Measurements from ENCODE around the gene CHD5. TPM values are rescaled to one million over a fixed set of nuclear protein-coding genes. Genes with fewer than 3 reads are reported as not detected.

CHD5 gene
- total RNA-seq, 1 donor, result under 0.01 TPM

DNA sequence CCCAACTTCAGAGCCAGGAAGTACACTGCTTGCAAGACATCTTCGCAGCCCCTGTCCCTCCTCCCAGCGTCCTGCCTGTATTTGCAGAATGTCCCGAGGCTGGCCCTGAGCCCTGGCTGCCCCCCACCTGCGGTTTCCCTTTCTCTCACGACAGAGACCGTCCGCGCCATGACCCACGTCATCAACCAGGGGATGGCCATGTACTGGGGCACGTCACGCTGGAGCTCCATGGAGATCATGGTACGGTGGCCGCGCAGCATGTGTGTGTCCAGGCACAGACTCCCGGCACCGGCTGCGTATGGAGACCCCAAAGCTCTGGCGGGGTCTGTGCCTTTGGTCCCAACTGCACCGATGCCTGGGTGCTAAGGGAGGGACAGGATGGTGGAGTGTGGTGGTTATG lies 85.9 kb downstream of the CHD5 start:
- Histone ChIP-seq H3K4me2 (ENCODE audit: insufficient read depth, low read length) (no peak overlapping the region), H3K4me1 (ENCODE audit: insufficient read depth, low read length) (no peaks in the 10 kb centered on the region), H3K27ac (ENCODE audit: low read depth, low read length) (no peak overlapping the region), H2AFZ (ENCODE audit: low read length) (no peak overlapping the region), H4K20me1 (ENCODE audit: insufficient read depth, low read length) (no peaks in the 10 kb centered on the region), H3K27me3 (ENCODE audit: insufficient read depth, low read length) (no peaks in the 10 kb centered on the region), H3K36me3 (ENCODE audit: insufficient read depth, low read length) (no peaks in the 10 kb centered on the region), H3K9me3 (ENCODE audit: low read depth, low read length) (no peaks in the 10 kb centered on the region), H3K4me3 (ENCODE audit: insufficient read depth, low read length) (no peak overlapping the region), H3K79me2 (ENCODE audit: insufficient read depth, low read length) (no peaks in the 10 kb centered on the region)
- no peak for DNase-seq (ENCODE audit: insufficient read length, low spot score, missing footprints)
- TF ChIP-seq, protein P1, sequence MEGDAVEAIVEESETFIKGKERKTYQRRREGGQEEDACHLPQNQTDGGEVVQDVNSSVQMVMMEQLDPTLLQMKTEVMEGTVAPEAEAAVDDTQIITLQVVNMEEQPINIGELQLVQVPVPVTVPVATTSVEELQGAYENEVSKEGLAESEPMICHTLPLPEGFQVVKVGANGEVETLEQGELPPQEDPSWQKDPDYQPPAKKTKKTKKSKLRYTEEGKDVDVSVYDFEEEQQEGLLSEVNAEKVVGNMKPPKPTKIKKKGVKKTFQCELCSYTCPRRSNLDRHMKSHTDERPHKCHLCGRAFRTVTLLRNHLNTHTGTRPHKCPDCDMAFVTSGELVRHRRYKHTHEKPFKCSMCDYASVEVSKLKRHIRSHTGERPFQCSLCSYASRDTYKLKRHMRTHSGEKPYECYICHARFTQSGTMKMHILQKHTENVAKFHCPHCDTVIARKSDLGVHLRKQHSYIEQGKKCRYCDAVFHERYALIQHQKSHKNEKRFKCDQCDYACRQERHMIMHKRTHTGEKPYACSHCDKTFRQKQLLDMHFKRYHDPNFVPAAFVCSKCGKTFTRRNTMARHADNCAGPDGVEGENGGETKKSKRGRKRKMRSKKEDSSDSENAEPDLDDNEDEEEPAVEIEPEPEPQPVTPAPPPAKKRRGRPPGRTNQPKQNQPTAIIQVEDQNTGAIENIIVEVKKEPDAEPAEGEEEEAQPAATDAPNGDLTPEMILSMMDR (IDR thresholded peaks at IDR 0.05; ENCODE audit: extremely low read depth, low read depth, low read length), result no peak

DNA sequence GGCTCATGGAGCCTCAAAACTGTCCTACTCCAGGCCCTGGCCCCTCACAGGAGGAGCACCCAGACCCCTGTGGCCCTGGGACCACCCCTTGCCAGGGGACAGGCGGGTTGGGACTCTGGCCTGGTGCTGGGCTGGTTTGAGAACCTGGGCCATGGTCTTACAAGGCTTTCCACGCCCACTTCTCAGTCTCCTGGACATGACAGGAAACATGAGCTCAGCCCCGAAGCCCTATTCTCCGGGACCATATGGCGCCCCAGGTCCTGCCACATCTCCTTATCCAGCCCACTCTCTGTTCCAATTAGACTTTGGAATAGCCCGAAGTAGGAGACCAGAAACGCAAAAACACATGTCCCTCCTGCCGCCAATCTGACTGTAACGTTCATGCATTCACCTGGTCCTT lies 86.5 kb downstream of the CHD5 start:
- DNase-seq (ENCODE audit: insufficient read length, low spot score, missing footprints), result no peak
- Histone ChIP-seq H3K9me3 (ENCODE audit: low read depth, low read length) (no peaks in the 10 kb centered on the region), H4K20me1 (ENCODE audit: insufficient read depth, low read length) (no peaks in the 10 kb centered on the region), H3K4me1 (ENCODE audit: insufficient read depth, low read length) (no peaks in the 10 kb centered on the region), H3K27me3 (ENCODE audit: insufficient read depth, low read length) (no peaks in the 10 kb centered on the region), H3K4me3 (ENCODE audit: insufficient read depth, low read length) (no peak overlapping the region), H3K27ac (ENCODE audit: low read depth, low read length) (no peak overlapping the region), H3K4me2 (ENCODE audit: insufficient read depth, low read length) (no peak overlapping the region), H3K79me2 (ENCODE audit: insufficient read depth, low read length) (no peaks in the 10 kb centered on the region), H3K36me3 (ENCODE audit: insufficient read depth, low read length) (no peaks in the 10 kb centered on the region), H2AFZ (ENCODE audit: low read length) (no peak overlapping the region)
- TF ChIP-seq, protein P1 (IDR thresholded peaks at IDR 0.05; ENCODE audit: extremely low read depth, low read depth, low read length), result no peak

DNA sequence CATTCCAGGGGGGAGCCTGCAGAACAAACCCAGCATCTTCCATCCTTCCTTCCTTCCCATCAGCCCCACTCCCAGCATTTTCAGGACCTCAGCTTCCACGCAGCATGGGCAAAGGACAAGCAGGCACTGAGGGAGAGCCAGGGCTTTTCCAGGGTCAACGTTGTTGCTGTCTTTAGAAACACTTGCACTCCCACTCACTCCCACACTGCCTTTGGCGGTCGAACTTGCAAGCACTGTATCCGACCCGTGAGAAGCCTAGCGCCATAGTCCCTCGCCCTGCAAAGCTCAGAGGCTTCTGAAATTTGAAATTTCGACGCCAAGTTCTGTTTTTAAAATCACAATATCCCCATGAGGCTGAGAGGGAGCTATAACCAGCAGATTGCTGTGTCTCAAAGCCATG lies 87.0 kb downstream of the CHD5 start:
- no peaks in the 10 kb centered on the region for H3K9me3 ChIP-seq (ENCODE audit: low read depth, low read length)
- no peak overlapping the region for H3K4me3 ChIP-seq (ENCODE audit: insufficient read depth, low read length)
- TF ChIP-seq, protein P1 (IDR thresholded peaks at IDR 0.05; ENCODE audit: extremely low read depth, low read depth, low read length), result no peak
- H3K4me2 ChIP-seq (ENCODE audit: insufficient read depth, low read length), result no peak overlapping the region
- no peak overlapping the region for H3K27ac ChIP-seq (ENCODE audit: low read depth, low read length)
- H2AFZ ChIP-seq (ENCODE audit: low read length), result no peak overlapping the region
- H4K20me1 ChIP-seq (ENCODE audit: insufficient read depth, low read length), result no peaks in the 10 kb centered on the region
- no peaks in the 10 kb centered on the region for H3K27me3 ChIP-seq (ENCODE audit: insufficient read depth, low read length)
- H3K36me3 ChIP-seq (ENCODE audit: insufficient read depth, low read length), result no peaks in the 10 kb centered on the region
- DNase-seq (ENCODE audit: insufficient read length, low spot score, missing footprints), result no peak
- no peaks in the 10 kb centered on the region for H3K4me1 ChIP-seq (ENCODE audit: insufficient read depth, low read length)
- H3K79me2 ChIP-seq (ENCODE audit: insufficient read depth, low read length), result no peaks in the 10 kb centered on the region

DNA sequence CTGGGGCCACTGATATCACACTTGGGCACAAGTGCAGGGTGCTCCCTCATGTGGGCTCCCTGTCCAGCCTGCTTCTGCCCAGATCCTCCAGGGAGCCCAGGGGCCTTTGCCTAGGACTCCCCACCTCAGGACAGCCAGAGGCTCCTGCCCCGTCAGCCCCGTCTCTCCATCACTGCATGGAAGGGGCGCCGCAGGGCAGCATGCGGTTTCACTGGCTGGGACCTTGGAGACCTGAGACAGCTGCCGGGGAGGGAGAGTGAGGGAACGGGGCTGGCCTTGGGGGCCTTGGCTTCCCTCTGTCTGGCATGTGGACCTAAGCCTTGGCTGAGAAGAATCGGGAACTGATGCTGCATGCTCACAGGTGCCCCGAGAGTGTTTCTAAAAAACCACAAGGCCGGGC lies 87.9 kb downstream of the CHD5 start:
- H3K79me2 ChIP-seq (ENCODE audit: insufficient read depth, low read length), result no peaks in the 10 kb centered on the region
- TF ChIP-seq, protein P1 (IDR thresholded peaks at IDR 0.05; ENCODE audit: extremely low read depth, low read depth, low read length), result no peak
- no peak overlapping the region for H3K4me2 ChIP-seq (ENCODE audit: insufficient read depth, low read length)

More for the DNA sequence above, 87.9 kb downstream of the CHD5 start:
- no peak overlapping the region for H3K4me3 ChIP-seq (ENCODE audit: insufficient read depth, low read length)
- no peak overlapping the region for H2AFZ ChIP-seq (ENCODE audit: low read length)
- no peak for DNase-seq (ENCODE audit: insufficient read length, low spot score, missing footprints)
- no peaks in the 10 kb centered on the region for H3K4me1 ChIP-seq (ENCODE audit: insufficient read depth, low read length)
- no peaks in the 10 kb centered on the region for H3K36me3 ChIP-seq (ENCODE audit: insufficient read depth, low read length)
- H3K27ac ChIP-seq (ENCODE audit: low read depth, low read length), result no peak overlapping the region
- no peaks in the 10 kb centered on the region for H4K20me1 ChIP-seq (ENCODE audit: insufficient read depth, low read length)
- H3K9me3 ChIP-seq (ENCODE audit: low read depth, low read length), result no peaks in the 10 kb centered on the region
- no peaks in the 10 kb centered on the region for H3K27me3 ChIP-seq (ENCODE audit: insufficient read depth, low read length)

Data from osteoblast (primary cell).